Activated CD4-positive, alpha-beta T cell treated with anti-CD3 and anti-CD28 coated beads, Interleukin-10, Interleukin-2, amounts not matched to agents 100 ng/mL and 50 ng/mL, durations not matched to agents 16 hours and 8 hours (primary cell): ENCODE results near the gene CHN2.

Experiments used
- DNase-seq: peaks from one replicate; pipeline ENCODE4 v3.0.0-alpha.2; 2020

Gene CHN2

DNA sequence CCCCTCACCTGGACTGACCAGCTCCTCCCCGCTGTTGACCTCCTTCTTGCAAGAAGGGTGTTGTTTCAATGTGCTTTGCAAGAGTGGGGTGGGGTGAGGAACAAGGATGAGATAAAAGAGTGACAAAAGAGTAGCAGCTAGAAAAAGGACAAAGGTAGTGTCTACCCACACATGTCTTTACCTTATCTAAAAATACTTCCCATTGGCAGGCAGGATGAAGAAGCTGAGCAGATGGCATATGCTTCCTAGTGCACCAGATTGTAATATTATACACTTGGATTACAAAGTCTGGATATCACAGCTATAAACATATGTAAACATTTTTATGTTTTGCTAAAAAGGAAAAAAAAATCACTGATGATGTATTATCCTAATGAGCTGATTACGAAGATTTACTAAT is 34.5 kb downstream of the CHN2 start:
- no peak for DNase-seq

DNA sequence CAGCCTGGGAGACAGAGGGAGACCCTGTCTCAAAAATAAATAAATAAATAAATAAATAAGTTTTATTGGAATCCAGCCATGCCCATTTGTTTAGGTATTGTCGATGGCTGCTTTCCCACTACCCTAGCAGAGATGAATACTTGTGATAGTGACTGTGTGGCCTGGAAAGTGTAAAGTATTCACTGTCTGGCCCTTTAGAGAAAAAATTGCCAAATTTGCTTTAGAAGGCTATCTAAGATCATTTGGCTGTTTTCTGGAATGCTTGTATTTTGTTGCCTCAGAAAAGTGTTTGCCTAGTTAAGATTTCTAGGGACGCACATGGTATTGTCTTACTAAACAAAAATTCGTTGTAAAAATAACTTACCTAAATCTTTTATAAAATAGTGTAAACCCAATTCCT is 35.4 kb downstream of the CHN2 start:
- DNase-seq, result no peak

GRCh38 chr7:29230871-29231345 is 36.3 kb downstream of the CHN2 start:
- DNase-seq, result no peak

DNA sequence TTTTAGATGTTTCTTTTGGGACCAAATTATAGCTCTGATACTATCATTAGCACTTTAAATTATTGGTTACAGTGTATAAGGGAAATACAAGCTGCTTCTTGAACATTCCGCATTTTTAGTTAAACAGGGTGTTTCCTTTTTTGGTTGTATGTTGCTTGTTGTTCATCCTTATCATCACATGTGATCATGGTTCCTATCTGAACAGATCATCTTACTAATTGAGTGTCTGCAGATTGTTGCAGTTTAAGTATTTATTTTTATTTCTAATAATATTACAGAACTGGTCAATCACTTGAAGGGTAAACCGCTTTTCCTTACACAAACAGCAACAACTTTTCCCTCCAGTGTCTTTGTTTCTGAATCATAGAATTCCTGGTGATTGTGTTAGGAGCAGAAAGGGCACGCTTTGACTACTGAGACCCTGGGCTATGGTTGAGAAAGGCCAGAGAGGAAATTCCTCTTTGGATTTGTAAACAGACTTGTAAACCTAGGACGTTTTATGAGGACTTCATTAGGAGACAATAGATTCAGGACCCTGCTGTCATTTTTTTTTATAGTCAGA is 37.2 kb downstream of the CHN2 start:
- DNase-seq, result no peak

GRCh38 chr7:29234438-29234837 is 39.9 kb downstream of the CHN2 start:
- peak; percentile 48 for DNase-seq

DNA sequence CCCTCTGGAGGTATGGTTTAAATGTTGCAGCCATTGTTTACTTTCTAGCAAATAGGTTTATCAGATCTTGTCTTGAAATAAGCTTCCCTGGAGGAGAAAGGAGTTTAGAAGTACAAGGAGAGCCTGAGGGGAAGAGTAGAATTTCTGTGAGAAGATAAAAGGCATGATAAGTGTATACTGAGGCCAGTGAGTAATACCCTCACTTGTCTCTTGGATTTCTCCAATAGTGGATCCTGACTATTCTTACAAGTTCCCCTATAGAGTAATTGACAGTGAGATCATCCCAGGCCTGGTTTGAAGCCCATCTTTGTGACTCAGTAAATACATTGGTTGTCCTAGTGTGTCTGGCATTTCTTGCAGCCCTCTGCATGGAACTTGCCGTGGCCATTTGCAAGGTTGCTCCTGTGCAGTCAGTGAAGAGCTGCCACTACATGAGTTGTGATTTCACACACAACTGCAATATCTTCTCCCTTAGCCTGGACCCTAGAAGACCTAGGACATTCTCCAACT is 41.6 kb downstream of the CHN2 start:
- DNase-seq, result no peak

GRCh38 chr7:29236649-29237048 is 42.1 kb downstream of the CHN2 start:
- no peak for DNase-seq

DNA sequence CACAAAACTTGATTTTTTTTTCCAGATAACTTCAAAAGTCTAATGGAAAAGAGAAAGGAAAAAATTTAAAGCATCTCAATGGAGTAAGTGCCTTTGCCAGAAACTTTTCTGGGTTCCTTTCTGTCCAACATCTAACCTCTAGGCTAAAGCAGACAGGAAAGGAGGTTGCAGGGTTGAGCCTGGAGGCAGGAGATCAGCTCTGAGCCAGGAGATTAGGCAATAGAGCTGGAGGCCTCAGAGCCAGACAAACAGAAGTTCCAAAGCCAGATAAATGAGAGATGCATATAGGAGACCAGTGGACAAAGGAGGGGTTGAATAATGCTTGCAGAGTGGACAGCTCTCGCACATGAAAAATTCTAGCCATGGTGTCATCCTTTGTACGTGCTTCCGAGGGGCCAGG is 42.9 kb downstream of the CHN2 start:
- DNase-seq, result no peak

DNA sequence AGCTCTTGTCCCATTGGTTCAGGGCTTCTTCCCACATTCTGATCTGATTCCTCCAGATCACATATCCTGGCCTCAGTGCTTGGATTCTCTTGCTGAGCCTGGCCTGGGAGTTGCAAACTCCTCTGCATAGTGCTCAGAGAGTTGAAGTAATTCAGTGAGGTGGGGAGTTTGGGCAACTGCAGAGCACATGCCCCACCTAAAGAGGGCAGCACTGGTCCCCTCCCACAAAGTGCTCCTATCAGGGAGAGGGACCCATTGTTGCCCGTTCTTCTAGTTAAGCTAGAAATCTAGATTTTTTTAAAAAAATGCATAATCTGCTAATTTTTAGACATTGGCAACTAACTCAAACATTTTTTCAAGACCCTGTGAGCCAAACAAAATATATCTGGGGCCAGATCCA is 45.1 kb downstream of the CHN2 start:
- DNase-seq, result peak; percentile 45

DNA sequence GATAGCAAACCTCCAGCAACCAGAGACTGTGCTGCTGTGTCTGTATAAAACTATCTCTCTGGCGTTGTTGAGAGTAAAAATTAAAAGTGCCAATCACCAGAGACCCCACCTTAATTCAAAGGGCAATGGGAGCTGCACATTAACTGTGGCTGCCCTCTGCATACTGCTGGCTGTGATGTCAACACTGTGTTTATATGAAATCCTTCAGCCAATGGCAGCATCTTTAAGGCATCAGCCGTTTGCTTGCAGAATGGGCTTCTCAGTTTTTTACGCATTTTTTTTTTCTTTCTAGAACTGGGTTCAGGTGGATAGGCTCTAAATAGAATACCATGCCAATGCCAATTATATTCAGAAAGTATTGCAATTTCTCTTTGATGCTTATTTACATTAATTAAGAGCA is 47.7 kb downstream of the CHN2 start:
- no peak for DNase-seq

DNA sequence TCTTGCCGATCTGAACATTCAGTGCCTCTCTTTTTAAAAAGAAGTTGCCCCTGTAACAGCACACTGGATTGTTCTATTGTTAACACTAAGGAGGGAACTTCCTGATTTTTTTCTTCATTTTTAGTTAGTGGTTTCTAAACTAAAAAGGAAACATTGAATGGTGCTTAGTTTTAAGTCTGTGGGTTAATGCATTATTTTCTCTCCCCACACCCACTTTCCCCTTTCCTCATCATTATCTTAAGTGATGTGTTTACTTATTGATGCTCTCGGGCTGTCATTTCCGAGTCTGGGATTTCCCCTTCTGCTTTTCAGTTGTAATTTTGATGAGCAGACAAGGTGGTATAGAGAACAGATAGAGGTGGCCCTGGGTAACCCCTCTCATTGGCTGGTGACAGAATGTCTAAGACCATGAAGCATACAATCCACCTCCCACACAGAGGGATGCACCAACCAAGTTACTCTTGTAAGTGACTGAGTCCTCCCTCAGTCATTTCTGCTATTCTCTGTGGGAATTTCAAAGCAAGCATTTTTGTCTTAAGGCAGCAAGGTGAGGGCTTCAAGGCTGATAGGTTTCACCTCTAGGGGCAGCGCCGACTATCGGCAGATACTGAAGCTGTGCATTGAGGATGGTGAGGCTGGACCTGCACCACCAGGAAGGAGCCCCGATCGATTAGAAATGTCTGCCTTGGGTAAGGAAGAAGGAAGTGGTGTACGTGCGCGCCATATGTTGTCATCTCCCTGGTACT is 49.5 kb downstream of the CHN2 start:
- DNase-seq, result peak; percentile 72

- DNase-seq, result no peak
Measured at GRCh38 chr7:29247224-29247962, 52.8 kb downstream of the CHN2 start.

GRCh38 chr7:29247963-29248236 is 53.3 kb downstream of the CHN2 start:
- DNase-seq, result no peak

GRCh38 chr7:29248713-29249382 is 54.3 kb downstream of the CHN2 start:
- no peak for DNase-seq

DNA sequence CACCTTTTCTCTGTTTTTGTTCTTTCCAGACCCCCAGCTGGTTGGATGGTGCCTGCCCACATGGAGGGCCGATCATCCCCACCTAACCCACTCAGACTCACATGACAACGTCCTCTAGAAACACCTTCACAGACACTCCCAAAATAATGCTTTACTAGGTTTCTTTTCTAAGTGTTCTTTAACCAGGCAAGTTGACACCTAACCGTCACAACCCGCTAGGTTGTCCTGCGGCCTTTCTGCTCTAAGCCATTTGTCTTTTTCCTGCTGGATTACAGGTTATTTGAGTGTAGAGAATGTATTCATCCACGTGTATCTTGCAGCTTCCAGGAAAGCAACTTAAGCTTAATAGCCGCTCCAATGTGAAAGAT is 54.8 kb downstream of the CHN2 start:
- no peak for DNase-seq

DNA sequence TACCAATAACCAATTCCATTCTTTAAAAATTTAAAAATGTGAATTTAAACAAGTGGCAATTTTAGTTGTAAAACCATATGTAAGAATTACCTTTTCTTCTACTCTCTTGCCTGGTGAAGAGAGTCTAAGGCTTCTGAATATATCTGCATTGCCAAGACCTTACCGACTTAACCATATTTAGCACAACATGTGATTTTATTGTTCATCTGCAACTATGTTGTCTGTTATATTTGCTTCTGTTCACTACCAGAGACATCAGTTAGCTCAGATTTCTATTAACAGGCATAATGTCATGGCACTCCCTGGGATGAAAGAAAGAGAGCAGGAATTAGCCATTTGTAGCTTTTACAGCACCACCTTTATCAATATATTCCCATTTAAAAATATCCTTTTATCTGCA is 55.3 kb downstream of the CHN2 start:
- no peak for DNase-seq

GRCh38 chr7:29253225-29253624 is 58.6 kb downstream of the CHN2 start:
- no peak for DNase-seq

DNA sequence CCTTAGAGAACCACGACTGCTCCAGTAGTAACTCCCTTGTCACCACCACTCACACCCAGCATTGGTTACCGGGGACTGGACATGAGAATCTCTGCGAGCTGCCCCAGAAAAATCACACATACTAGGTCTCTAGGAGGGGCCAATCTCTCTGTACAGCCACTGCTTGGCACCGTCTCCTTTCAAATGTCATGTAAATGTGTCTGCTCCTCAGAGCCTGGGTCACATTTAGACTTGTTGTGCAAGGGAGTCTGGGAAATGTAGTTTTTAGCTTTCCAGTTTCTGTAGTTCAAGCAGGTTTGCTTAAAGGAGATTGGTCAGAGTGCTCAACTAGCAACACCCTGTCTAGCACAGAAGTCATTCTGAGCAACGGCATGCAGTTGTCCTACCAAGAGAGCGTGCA is 60.0 kb downstream of the CHN2 start:
- no peak for DNase-seq

- no peak for DNase-seq
Measured at GRCh38 chr7:29255199-29255878, 60.8 kb downstream of the CHN2 start.

DNA sequence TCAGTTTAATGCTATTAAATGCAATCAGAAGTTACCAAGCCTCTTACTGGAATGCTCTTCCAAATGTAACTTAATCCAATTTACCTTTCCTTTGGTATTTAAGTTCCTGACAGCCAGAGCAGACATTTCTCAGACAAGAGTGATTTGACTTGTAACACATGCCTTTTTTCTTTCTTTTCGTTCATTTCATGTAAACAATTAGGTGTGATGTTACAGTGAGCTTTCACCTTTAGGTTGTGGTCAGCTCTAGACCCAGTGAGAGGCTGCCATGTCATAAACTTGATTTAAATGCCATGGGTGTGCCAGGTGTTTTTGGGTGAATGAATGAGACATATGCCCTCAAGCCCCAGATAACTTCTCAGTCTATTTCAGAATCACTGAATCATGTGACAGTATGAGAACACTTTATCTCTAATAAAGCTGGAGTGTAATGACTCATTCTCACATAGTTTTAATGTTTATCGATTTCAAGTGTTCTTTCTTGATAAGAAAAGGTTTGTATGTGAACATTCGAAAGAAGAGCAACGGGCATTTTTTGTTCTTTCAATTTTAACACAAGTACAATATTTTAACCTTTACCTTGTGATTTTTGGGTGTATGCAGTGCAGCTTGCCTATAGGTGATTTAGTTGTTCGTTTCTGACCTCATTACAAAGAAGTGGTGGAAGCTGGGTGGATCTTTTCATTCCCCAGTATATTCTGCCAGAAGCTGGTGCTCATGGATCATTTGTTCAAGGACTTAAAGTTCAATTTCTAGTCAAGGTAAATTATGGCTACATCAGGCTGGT is 61.5 kb downstream of the CHN2 start:
- no peak for DNase-seq

GRCh38 chr7:29256693-29257002 is 62.1 kb downstream of the CHN2 start:
- DNase-seq, result no peak

GRCh38 chr7:29258951-29259350 is 64.4 kb downstream of the CHN2 start:
- DNase-seq, result no peak
